Chondrocyte (in vitro differentiated cells): ENCODE results near the gene CDV3. TPM values are rescaled to one million over a fixed set of nuclear protein-coding genes. Genes with fewer than 3 reads are reported as not detected.

Experiments
- DNase-seq: peaks from one replicate; pipeline ENCODE4 v3.0.0; 2021; ENCODE audit warnings: mixed read lengths, low spot score
- H3K27ac Mint-ChIP-seq: one replicate; pipeline ENCODE4 v1.8.0; 2021; ENCODE audit warnings: mild to moderate bottlenecking, moderate library complexity, mixed read lengths; ENCODE audit not compliant: unreplicated experiment
- H3K27me3 Mint-ChIP-seq: 2 replicates; pipeline ENCODE4 v1.8.0; 2021; ENCODE audit warnings: low read depth, mixed read lengths
- H3K36me3 Mint-ChIP-seq: 2 replicates; pipeline ENCODE4 v1.8.0; 2021; ENCODE audit warnings: low read depth, mixed read lengths
- H3K4me1 Mint-ChIP-seq: 2 replicates; pipeline ENCODE4 v1.8.0; 2021; ENCODE audit warnings: low read depth, mild to moderate bottlenecking, mixed read lengths
- H3K4me3 Mint-ChIP-seq: one replicate; pipeline ENCODE4 v1.8.0; 2021; ENCODE audit warnings: mild to moderate bottlenecking, moderate library complexity, mixed read lengths; ENCODE audit not compliant: unreplicated experiment
- H3K9me3 Mint-ChIP-seq: 2 replicates; pipeline ENCODE4 v1.8.0; 2021; ENCODE audit warnings: low read depth, mixed read lengths
- CTCF ChIP-seq: fragments of 200-600 bp; sonication (generic); IDR thresholded peaks from 2 replicates; pipeline ENCODE4 v1.5.0; 2021; ENCODE audit warnings: antibody characterized with exemption, mild to moderate bottlenecking, moderate library complexity
- total RNA-seq: library from RNA; stranded (reverse); gene quantifications from 3 replicates; pipeline ENCODE4 v1.2.1, GENCODE V29; 2021

Gene CDV3
- total RNA-seq, 1 donor from 2014 or later: 184 TPM

GRCh38 chr3:133568294-133569014 is 5.0 kb upstream of the CDV3 start:
- Mint-ChIP-seq H3K9me3 (no peaks in the 10 kb centered on the region), H3K27me3 (no peaks in the 10 kb centered on the region), H3K4me3 (no peak overlapping the region), H3K36me3 (no peaks in the 10 kb centered on the region), H3K4me1 (peaks cover 59% of the 10 kb centered on the region), H3K27ac (peak overlapping the region; percentile 14)
- no peak for TF ChIP-seq CTCF
- no peak for DNase-seq

- Mint-ChIP-seq H3K4me1 (peaks cover 58% of the 10 kb centered on the region), H3K27ac (peak overlapping the region; percentile 95), H3K36me3 (peaks cover 3% of the 10 kb centered on the region), H3K4me3 (no peak overlapping the region), H3K27me3 (no peaks in the 10 kb centered on the region), H3K9me3 (no peaks in the 10 kb centered on the region)
- no peak for DNase-seq
- TF ChIP-seq CTCF: no peak
Measured at GRCh38 chr3:133570139-133570936, 3.1 kb upstream of the CDV3 start.

GRCh38 chr3:133570937-133571320 is 2.6 kb upstream of the CDV3 start:
- Mint-ChIP-seq H3K27me3 (no peaks in the 10 kb centered on the region), H3K36me3 (peaks cover 5% of the 10 kb centered on the region), H3K27ac (peak overlapping the region; percentile 95), H3K4me1 (peaks cover 64% of the 10 kb centered on the region), H3K9me3 (no peaks in the 10 kb centered on the region), H3K4me3 (no peak overlapping the region)
- no peak for DNase-seq
- TF ChIP-seq CTCF: no peak

DNA sequence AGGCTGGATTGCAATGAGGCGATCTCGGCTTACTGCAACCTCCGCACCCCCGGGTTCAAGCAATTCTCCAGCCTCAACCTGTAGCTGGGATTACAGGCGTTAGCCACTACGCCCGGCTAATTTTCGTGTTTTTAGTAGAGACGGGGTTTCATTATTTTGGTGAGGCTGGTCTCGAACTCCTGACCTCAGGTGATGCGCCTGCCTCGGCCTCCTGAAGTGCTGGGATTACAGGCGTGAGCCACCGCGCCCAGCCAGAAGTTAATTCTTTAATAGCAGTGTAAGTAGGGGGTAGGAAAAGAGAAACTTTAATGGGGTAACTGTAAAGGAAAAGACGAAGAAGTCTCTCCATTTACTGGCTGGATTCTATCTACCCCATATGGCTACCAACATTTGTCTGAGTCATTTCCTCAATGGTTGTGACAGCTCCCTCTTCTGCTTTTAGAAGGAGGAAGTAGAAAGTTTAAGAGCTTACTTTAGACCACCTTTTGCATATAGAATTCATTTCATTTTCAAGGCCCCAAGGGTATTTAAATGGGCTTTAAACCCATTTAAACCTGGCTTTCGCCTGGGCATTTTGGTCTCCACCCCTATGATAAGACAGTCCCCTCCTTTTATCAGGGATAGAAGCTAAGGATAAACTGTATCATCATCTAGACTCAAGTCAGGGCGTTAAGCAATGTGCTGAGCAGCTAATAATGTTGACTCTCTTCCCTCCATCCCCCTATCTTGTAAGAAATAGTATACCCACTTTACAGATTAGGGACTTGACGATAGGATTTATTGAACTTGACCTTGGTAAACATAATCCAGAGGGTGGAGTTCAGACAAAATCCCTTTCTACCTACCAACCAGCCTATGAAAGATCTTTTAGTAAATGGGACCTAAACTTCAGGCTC is 1.1 kb upstream of the CDV3 start:
- DNase-seq: no peak
- H3K36me3 Mint-ChIP-seq: peaks cover 15% of the 10 kb centered on the region
- H3K27me3 Mint-ChIP-seq: no peaks in the 10 kb centered on the region
- H3K9me3 Mint-ChIP-seq: no peaks in the 10 kb centered on the region
- H3K4me1 Mint-ChIP-seq: peaks cover 78% of the 10 kb centered on the region
- no peak for TF ChIP-seq CTCF
- peak overlapping the region; percentile 93 for H3K27ac Mint-ChIP-seq
- peak overlapping the region; percentile 60 for H3K4me3 Mint-ChIP-seq
